Measurements from ENCODE around the gene ODAD3.
"Not testable (repeated sequence)": the region's sequence is repeated elsewhere in the genome, so short reads cannot be mapped to it uniquely, and the experiment has no call there.

Gene ODAD3

GRCh38 chr19:11473725-11474124, 38.8 kb upstream of the ODAD3 start:
- Mint-ChIP-seq H3K9me3 (no peaks in the 10 kb centered on the region), H3K27me3 (peaks cover 8% of the 10 kb centered on the region), H3K4me1 (peaks cover 3% of the 10 kb centered on the region), H3K36me3 (no peaks in the 10 kb centered on the region), H3K4me3 (no peak overlapping the region), H3K27ac (no peak overlapping the region)
- DNase-seq (ENCODE audit: low spot score in 2 of 2) (no peak), ATAC-seq (ENCODE audit: low read depth) (no peak)

- not testable (repeated sequence) for H3K9me3 Mint-ChIP-seq; ATAC-seq (ENCODE audit: low read depth); H3K36me3 Mint-ChIP-seq; H3K27me3 Mint-ChIP-seq; H3K27ac Mint-ChIP-seq; H3K4me3 Mint-ChIP-seq; H3K4me1 Mint-ChIP-seq; DNase-seq (ENCODE audit: low spot score in 2 of 2)
These were observed 33.4 kb upstream of the ODAD3 start for GRCh38 chr19:11468266-11468845.

GRCh38 chr19:11465600-11465999, 30.7 kb upstream of the ODAD3 start:
- Mint-ChIP-seq H3K27ac (no peak overlapping the region), H3K9me3 (no peaks in the 10 kb centered on the region), H3K4me1 (no peaks in the 10 kb centered on the region), H3K27me3 (peaks cover 7% of the 10 kb centered on the region), H3K4me3 (no peak overlapping the region), H3K36me3 (no peaks in the 10 kb centered on the region)
- DNase-seq (ENCODE audit: low spot score in 2 of 2) = no peak
- ATAC-seq (ENCODE audit: low read depth) = no peak

- peaks cover 17% of the 10 kb centered on the region for H3K27me3 Mint-ChIP-seq
- DNase-seq (ENCODE audit: low spot score in 2 of 2) (no peak), ATAC-seq (ENCODE audit: low read depth) (no peak)
- no peaks in the 10 kb centered on the region for H3K9me3 Mint-ChIP-seq
- H3K4me3 Mint-ChIP-seq = no peak overlapping the region
- H3K36me3 Mint-ChIP-seq = no peaks in the 10 kb centered on the region
- H3K4me1 Mint-ChIP-seq = no peaks in the 10 kb centered on the region
- no peak overlapping the region for H3K27ac Mint-ChIP-seq
These were observed 29.7 kb upstream of the ODAD3 start for GRCh38 chr19:11464333-11465265.

GRCh38 chr19:11463391-11463790, 28.5 kb upstream of the ODAD3 start:
- H3K36me3 Mint-ChIP-seq = no peaks in the 10 kb centered on the region

GRCh38 chr19:11461453-11461852, 26.5 kb upstream of the ODAD3 start:
- Mint-ChIP-seq H3K4me3 (no peak overlapping the region), H3K27me3 (peaks cover 19% of the 10 kb centered on the region), H3K27ac (no peak overlapping the region), H3K4me1 (no peaks in the 10 kb centered on the region), H3K36me3 (no peaks in the 10 kb centered on the region), H3K9me3 (no peaks in the 10 kb centered on the region)
- no peak for ATAC-seq (ENCODE audit: low read depth)
- no peak for DNase-seq (ENCODE audit: low spot score in 2 of 2)

More at GRCh38 chr19:11463391-11463790, 28.5 kb upstream of the ODAD3 start:
- H3K27ac Mint-ChIP-seq = no peak overlapping the region
- H3K4me1 Mint-ChIP-seq = no peaks in the 10 kb centered on the region
- peaks cover 17% of the 10 kb centered on the region for H3K27me3 Mint-ChIP-seq
- H3K9me3 Mint-ChIP-seq = no peaks in the 10 kb centered on the region
- peak; percentile 63 for ATAC-seq (ENCODE audit: low read depth)
- no peak overlapping the region for H3K4me3 Mint-ChIP-seq
- DNase-seq (ENCODE audit: low spot score in 2 of 2) = no peak

- ATAC-seq (ENCODE audit: low read depth) (peak; percentile 34), DNase-seq (ENCODE audit: low spot score in 2 of 2) (no peak)
- Mint-ChIP-seq H3K27ac (no peak overlapping the region), H3K4me3 (no peak overlapping the region), H3K36me3 (no peaks in the 10 kb centered on the region), H3K4me1 (no peaks in the 10 kb centered on the region), H3K9me3 (no peaks in the 10 kb centered on the region), H3K27me3 (peaks cover 15% of the 10 kb centered on the region)
These were observed 25.3 kb upstream of the ODAD3 start for GRCh38 chr19:11460207-11460606.

- H3K9me3 Mint-ChIP-seq; ATAC-seq (ENCODE audit: low read depth); H3K36me3 Mint-ChIP-seq; DNase-seq (ENCODE audit: low spot score in 2 of 2); H3K27ac Mint-ChIP-seq; H3K4me3 Mint-ChIP-seq; H3K4me1 Mint-ChIP-seq: not testable (repeated sequence)
- H3K27me3 Mint-ChIP-seq = peaks cover 15% of the 10 kb centered on the region
These were observed 24.0 kb upstream of the ODAD3 start for GRCh38 chr19:11458912-11459311.

GRCh38 chr19:11458236-11458900, 23.4 kb upstream of the ODAD3 start:
- DNase-seq (ENCODE audit: low spot score in 2 of 2) (no peak), ATAC-seq (ENCODE audit: low read depth) (no peak)
- Mint-ChIP-seq H3K27me3 (peaks cover 16% of the 10 kb centered on the region), H3K9me3 (no peaks in the 10 kb centered on the region), H3K4me3 (no peak overlapping the region), H3K27ac (no peak overlapping the region), H3K4me1 (peaks cover 2% of the 10 kb centered on the region), H3K36me3 (no peaks in the 10 kb centered on the region)

GRCh38 chr19:11457831-11458230, 22.9 kb upstream of the ODAD3 start:
- Mint-ChIP-seq H3K4me1 (peaks cover 5% of the 10 kb centered on the region), H3K9me3 (no peaks in the 10 kb centered on the region), H3K4me3 (no peak overlapping the region), H3K36me3 (no peaks in the 10 kb centered on the region), H3K27ac (no peak overlapping the region), H3K27me3 (peaks cover 17% of the 10 kb centered on the region)
- ATAC-seq (ENCODE audit: low read depth) = no peak
- DNase-seq (ENCODE audit: low spot score in 2 of 2) = no peak

GRCh38 chr19:11457115-11457514, 22.2 kb upstream of the ODAD3 start:
- no peak for ATAC-seq (ENCODE audit: low read depth)
- peaks cover 19% of the 10 kb centered on the region for H3K27me3 Mint-ChIP-seq
- H3K36me3 Mint-ChIP-seq = no peaks in the 10 kb centered on the region
- no peaks in the 10 kb centered on the region for H3K9me3 Mint-ChIP-seq
- H3K4me3 Mint-ChIP-seq = no peak overlapping the region
- H3K27ac Mint-ChIP-seq = no peak overlapping the region
- peaks cover 9% of the 10 kb centered on the region for H3K4me1 Mint-ChIP-seq
- no peak for DNase-seq (ENCODE audit: low spot score in 2 of 2)

- Mint-ChIP-seq H3K27me3 (peaks cover 19% of the 10 kb centered on the region), H3K4me3 (no peak overlapping the region), H3K9me3 (no peaks in the 10 kb centered on the region), H3K36me3 (no peaks in the 10 kb centered on the region), H3K4me1 (peaks cover 12% of the 10 kb centered on the region), H3K27ac (no peak overlapping the region)
- ATAC-seq (ENCODE audit: low read depth) = no peak
- no peak for DNase-seq (ENCODE audit: low spot score in 2 of 2)
These were observed 21.7 kb upstream of the ODAD3 start for GRCh38 chr19:11456659-11457058.

- not testable (repeated sequence) for H3K9me3 Mint-ChIP-seq; H3K4me3 Mint-ChIP-seq; H3K27ac Mint-ChIP-seq; H3K36me3 Mint-ChIP-seq; ATAC-seq (ENCODE audit: low read depth); DNase-seq (ENCODE audit: low spot score in 2 of 2)
- H3K4me1 Mint-ChIP-seq = peaks cover 12% of the 10 kb centered on the region
- H3K27me3 Mint-ChIP-seq = peaks cover 13% of the 10 kb centered on the region
These were observed 20.3 kb upstream of the ODAD3 start for GRCh38 chr19:11455233-11455554.
